ENCODE data around the gene MAGOHB.
"Not testable (repeated sequence)": the region's sequence is repeated elsewhere in the genome, so short reads cannot be mapped to it uniquely, and the experiment has no call there.

The MAGOHB gene

DNA sequence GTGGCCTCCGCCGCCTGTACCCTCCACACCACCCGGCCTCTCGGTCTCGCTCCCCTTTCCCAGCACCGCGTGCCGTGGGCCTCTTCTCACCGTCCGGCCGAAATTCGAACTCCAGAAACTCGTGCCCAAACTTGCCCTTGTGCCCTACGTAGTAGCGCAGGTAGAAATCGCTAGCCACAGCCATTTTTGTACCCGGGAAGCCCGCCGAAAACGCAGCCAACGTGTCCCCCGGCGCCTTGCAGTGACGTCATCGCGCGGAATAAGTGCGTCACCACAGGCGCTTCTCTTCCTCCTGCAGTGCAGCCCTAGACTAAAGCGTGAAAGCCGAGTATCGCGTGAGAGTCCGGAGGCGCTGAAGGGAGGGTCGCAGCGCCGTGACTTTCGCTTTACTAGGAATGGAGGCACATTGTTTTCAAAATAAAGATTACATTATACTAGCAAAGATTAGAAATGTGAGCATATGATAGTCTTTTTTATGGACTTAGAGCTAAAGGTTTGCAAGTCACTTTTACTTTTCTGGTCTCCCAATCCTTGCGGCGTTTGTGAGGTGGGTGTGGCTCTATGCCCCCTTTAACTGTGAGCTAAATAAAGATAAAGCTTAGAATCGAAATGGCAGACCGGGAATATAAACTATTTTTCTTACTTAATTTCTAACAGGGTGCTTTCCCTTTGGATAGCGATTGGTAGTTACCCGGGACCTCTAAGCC lies at the start of gene MAGOHB:
MAGOHB (minus strand) TSS at position 261 of the 707 bp plus-strand sequence; CDS start at position 184, 77 bp downstream.
- peak; percentile 94 for DNase-seq (ENCODE audit: low spot score)

DNA sequence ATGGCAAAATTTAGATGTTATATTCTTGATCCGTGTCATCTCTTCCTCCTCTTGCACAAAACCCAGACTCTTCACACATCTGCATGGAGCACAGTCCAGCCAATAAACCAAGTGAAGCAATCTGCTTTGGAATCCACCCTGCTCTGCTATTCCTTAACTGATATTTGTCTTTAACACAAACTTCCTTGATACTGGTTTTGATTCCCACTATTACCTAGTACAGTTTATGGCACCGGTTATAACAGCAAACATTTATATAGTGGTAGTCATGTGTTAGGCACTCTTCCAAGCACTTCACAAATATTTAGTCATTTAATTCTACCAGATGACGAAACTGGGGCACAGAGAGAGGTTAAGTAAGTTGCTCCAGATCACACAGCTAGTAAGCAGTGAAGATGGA lies 47.9 kb upstream of the MAGOHB start:
- no peak for DNase-seq (ENCODE audit: low spot score)

DNA sequence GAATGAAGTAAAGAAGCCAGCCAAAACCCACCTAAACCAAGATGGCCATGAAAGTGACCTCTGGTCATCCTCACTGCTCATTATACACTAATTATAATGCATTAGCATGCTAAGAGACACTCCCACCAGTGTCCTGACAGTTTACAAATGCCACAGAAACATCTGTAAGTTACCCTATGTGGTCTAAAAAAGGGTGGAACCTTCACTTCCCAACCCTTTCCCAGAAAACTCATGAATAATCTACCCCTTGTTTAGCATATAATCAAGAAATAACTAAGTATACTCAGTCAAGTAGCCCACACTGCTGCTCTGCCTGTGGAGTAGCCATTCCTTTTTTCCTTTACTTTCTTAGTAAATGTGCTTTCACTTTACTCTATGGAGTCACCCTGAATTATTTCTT lies 40.6 kb upstream of the MAGOHB start:
- DNase-seq (ENCODE audit: low spot score), result no peak

DNA sequence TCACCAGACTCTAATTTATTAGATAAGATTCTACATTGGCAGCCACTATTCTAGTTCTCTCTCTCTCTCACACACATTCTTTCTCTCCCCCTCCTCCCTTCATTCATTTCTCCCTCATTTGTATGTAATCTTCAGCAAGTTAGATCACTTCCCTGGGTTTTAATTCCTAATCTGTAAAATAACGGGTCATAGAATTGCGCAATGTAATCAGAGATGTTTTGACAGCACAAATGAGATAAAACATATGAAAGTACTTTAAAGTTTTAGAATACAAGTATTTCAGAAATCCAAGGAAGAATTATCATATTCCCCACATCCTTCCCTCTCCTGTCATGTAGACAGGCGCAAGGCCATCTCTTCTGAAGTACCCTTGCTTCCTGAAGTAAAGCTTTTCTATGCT lies 38.8 kb upstream of the MAGOHB start:
- DNase-seq (ENCODE audit: low spot score), result no peak

DNA sequence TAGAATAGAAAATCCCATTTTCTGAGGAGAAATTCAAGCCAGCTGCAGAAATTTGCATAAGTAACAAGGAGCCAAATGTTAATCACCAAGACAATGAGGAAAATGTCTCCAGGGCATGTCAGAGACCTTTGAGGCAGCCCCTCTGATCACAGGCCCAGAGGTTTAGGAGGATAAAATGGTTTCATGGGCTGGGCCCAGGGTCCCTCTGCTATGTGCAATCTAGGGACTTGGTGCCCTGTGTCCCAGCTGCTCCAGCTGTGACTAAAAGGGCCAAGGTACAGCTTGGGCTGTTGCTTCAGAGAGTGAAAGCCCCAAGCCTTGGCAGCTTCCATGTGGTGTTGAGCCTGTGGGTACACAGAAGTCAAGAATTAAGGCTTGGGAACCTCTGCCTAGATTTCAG lies 33.2 kb upstream of the MAGOHB start:
- DNase-seq (ENCODE audit: low spot score), result not testable (repeated sequence)

DNA sequence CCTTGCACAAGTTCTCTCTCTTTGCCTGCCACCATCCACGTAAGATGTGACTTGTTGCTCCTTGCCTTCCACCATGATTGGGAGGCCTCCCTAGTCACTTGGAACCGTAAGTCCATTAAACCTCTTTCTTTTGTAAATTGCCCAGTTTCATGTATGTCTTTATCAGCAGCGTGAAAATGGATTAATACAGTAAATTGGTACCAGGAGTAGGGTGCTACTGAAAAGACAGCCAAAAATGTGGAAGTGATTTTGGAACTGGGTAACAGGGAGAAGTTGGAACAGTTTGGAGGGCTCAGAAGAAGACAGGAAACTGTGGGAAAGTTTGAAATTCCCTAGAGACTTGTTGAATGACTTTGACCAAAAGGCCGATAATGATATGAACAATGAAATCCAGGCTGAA lies 32.5 kb upstream of the MAGOHB start:
- no peak for DNase-seq (ENCODE audit: low spot score)

DNA sequence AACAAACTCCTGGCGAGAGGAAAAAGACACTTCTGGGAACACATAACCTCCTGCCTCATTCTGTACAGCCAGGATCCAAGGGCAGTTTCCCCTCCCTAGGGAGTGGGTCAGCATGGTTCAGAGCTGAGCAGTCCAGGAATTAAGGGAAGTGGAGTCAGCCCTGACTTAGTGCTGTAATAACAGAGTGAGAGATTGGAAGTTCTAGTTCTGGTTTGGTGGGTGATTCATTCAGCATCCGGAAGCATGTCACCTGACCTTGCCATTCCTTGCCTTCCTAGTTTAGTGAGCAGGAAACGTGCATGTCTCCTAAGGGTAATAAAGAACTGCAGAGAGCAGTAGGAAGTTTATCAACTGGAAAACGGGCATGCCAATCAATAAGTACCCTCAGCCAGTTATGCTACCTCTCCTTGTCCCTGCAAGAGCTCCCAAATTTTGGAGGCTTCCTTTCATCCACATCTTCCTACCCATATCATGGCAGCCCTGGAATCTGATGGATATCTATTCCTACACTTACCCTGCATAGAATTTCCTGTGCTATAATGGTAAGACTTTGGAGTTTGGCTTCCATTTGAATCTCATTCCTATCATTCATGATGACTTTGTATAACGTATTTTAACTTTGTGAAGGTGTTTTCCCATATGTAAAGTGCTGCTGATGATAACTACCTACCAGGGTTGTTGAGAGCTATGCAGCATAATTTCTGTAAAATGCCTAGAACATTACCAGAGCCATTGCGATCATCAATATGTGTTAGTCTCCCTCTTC lies 28.5 kb upstream of the MAGOHB start:
- no peak for DNase-seq (ENCODE audit: low spot score)

DNA sequence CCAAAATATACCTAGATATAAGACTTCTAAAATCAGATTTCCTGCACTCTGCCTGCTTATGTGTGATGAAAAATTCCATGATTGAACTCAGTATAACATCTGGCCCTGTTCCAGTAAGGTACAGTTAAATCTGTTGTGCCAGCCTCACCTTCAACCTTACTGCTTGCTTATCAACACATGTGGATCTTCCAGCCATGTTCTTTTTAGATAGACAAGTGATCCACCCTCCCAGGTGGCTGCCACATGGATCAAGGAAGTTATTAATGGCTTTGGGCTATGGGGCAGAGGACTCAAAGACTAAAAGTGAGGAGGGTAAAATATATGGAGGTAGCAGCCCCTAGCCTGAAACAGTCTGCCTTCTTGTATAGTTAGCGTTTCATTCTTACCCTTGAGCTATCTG lies 25.3 kb upstream of the MAGOHB start:
- no peak for DNase-seq (ENCODE audit: low spot score)

DNA sequence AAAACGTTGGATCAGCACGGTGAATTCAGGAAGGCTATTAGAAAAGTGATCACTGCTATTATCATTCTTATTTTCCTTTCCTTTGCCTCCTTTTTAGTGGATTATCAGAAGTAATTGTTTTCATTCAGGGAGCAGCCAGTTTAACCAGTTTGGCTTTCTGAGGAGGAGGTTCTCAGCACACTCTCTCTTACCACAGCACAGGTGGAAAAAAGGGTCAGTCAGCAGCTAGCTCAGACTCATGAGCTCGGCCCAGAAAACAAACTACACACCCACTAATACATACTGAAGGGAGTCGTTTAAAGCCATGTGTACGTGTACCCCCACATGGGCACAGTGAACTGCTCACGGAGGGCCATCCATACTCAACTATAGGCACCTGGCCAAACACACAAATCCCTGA lies 23.2 kb upstream of the MAGOHB start:
- no peak for DNase-seq (ENCODE audit: low spot score)

DNA sequence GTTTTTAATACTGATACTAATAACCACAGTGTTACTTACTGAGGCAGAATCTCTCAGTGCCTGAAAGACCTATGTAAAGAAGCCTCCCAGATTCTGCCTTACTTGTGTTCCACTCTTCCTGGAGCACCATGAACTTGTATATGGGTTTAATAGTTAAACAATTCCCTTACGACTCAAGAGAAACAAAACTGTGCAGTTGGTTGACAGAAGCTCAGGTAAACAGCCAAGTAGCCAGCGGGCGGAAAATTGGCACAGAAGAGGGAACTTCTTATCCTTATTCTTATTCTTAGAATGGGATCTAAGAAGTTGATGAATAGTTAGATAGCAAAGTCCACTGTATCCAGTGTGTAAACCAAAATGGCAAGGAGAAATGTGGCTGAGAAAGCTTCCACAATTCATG lies 22.7 kb upstream of the MAGOHB start:
- DNase-seq (ENCODE audit: low spot score), result no peak

DNA sequence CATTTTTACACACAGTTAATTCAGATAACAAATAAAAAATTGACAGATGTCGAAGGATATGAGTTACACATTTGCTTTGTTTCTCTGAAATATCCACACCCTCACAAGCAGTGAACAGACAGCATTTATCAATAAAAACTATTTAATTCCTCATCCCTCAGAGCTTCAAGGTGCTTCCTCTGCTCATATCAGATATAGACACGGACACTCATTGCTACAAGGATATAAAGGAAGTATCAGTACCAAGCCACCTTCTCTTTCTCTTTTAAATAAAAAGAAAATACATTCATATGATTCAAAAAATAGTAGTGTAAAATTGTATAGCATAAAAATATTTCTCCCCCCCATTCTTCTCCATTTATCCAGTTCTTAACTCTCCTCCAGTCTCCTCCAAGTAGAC lies 21.9 kb upstream of the MAGOHB start:
- DNase-seq (ENCODE audit: low spot score), result no peak

DNA sequence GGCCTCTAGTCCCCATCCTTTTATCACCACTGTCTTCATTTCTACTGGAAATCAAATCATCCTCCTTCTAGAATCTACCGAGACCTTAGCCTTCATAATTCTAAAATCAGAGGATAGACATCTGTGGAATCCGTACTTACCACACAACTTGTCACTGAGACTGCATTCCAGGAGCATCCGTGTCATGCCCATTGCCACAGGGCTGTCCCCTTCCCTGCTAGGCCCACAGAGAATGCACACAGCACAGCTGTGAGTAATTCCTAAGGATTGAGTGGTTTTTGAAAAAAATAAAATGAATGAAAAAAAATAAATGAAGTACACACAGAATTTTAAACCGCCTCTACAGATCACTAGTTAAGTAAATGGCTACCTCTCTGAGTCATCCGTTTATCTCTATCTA lies 21.0 kb upstream of the MAGOHB start:
- no peak for DNase-seq (ENCODE audit: low spot score)

DNA sequence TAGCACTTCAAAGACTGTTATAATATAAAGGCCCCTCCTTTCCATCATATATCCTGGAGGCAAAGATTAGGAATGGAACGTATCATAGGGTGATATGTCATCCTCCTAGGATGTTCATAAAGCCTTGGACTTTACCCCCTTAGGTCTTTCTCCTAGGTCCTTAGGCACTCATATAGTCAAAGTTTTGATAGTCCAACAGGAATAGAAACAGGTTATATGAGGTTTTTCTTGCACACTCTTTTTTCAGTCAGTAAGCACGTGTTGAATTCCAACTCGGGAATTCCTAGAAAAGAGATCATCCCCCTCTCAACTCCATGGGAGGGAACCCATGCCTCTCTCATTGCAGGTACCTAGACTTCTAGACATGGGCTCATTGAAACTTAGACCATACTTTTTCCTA lies 20.1 kb upstream of the MAGOHB start:
- DNase-seq (ENCODE audit: low spot score), result no peak

DNA sequence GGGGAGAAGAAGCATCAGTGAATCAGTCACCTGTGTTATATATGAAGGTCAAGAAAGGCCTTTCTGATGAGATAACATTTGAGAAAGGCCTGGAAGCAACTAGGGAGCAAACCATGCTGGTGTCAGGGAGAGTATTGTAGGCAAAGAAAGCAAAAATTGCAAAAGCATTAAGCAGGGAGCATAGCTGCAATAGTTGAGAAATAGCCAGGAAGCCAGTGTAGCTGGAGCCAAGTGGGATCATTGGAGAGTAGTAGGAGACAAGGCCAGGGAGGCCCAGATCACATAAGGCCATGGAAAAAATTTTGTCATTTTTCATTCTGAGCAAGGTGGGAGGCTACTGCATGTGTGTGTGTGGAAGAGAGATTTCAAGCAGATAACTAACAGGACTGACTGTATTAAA lies 18.8 kb upstream of the MAGOHB start:
- DNase-seq (ENCODE audit: low spot score), result no peak

DNA sequence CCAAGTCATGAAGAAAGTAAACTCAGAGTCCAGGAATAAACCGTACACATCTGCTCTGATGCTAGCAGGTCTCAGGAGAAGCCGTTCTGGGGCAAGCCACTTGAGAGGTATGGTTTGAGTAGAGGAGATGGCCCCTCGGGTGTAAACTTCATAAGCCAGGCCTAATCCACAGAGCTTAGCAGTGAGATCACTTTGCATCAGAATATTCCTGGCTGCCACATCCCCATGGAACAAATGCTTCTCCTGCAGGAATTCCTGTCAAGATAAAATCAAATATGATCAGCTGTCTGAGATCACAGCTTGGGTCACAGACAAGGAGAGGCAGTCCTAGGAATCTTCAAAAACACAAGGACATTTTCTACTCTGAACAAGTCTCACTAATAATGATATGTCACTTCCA lies 11.2 kb upstream of the MAGOHB start:
- no peak for DNase-seq (ENCODE audit: low spot score)

DNA sequence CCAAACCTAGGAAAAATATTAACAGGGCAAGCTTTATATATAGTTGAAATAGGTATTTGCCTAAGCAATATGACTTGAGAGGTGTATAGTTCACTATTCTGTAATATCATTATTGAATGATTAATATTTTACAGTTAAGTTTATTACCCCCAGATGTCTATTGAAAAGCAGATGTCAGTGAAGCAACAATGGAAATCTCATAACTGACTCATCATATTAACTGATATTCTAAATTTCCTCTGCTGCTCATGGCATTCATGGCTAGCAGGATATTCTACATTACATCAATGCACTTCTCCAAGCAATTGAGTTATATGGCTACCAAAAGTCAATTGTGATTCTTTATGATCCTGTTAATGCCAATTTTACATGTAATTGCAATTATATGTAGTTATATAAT lies 9.7 kb upstream of the MAGOHB start:
- no peak for DNase-seq (ENCODE audit: low spot score)

DNA sequence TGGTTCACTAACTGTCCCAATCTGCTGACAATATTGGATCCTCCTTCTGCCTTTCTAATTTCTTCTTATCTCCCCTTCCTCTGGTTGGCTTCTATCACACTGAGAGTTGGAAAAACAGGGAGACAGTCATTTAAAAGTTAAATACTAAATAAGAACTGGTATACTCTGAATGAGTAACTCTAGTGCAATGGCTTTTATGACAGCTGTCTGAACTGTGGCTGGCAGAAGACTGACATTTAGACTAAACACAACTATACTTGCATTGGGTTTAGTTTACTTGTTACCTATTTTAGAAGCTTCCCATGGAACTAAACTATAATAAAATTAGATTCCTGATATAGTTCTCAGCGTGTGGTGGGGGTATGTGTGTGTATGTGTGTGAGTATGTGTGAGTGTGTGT lies 7.9 kb upstream of the MAGOHB start:
- DNase-seq (ENCODE audit: low spot score), result no peak

DNA sequence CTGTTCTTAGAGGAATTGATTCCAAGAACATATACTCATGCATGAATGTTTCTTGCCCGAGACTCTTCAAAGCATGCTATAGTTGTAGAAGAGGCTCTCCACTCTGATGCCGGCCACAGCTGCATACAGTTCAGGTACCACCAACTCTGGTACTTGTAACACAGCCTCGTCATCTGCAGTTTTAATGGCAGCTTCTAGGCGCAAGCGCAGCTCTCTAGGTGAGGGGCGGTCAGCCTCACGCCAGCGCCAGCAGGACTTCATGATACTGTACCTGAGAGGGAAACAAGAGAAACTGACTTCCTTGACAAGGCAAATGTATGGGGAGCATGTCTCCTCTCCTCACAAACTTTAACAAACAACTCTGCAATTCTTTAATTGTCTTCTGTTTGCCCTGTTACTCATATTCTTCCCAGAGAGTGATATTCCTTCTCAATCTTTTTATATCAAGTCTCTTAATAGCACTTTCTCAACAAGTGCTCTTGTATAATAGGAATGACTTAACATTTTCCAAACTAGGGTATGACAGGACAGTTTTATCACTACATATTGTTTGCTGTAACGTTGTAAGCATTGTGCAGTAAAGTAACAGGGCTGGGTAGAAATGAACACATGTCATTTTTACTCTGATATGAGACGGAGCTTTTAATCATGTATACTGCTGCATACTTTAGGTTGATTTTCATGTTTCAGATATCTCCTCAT lies 6.8 kb upstream of the MAGOHB start:
- no peak for DNase-seq (ENCODE audit: low spot score)

DNA sequence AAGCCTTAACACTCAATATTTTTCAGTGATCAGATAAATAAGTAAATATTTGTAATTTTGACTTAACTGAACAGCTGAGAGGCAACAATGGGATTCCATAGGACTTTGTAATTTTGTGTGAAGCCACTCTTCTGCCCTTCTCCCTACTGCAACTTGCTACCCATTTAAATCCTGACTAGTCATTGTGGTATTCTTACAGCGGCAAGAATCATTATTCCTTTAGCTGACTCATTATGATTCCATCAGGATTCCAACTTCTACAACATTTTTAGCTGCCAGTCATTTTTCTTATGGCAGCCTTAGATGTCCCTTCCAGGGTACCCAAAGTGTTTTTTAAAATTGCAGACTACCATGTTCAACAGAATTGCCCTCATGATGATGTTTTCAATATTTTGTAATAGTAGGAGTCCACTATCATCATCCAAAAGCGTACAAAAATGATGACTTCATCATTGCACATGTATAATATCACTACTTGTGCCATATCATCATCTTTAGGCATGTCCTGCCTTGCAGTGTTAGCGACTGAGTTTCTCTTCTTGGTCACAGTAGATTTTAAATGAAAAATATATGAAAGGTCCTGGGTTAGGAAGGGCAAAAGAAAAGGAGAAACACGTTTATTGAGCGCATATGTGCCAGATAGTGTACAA lies 5.1 kb upstream of the MAGOHB start:
- no peak for DNase-seq (ENCODE audit: low spot score)

DNA sequence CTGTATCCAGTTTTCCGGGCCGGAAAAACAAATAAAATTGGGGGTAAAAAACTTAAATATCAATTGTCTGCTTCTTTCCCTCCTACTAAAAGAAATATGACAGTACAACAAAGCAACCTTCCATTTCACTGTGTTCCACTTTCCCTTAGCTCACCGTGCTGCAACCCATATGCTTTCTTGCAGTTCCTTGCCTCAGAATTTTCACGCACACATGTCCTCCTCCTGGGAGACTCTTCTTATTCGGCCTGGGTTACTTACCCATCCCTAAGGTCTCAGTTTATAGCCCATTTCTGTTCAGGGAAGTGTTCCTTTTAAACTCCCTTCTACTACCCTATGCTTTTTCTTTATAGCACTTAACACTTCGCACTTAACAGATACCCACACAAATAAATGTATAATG lies 4.5 kb upstream of the MAGOHB start:
- no peak for DNase-seq (ENCODE audit: low spot score)

DNA sequence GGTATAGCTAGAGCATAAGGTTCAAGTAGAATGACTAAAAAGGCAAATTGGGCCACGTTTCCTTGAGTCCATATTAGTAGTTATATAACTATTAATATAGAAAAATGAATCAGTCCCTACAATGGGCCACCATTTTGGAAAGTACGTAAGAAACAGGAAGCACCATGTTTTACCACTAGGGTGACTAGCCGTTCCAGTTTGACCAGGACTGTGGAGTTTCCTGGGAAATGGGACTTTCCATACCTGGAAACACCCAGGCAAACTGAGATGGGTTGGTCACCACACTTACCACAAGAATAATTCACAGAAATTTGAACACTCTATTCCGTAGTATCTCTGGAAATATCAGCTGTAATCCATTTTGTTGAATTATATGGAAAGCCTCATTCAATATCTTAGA lies 2.1 kb upstream of the MAGOHB start:
- no peak for DNase-seq (ENCODE audit: low spot score)

DNA sequence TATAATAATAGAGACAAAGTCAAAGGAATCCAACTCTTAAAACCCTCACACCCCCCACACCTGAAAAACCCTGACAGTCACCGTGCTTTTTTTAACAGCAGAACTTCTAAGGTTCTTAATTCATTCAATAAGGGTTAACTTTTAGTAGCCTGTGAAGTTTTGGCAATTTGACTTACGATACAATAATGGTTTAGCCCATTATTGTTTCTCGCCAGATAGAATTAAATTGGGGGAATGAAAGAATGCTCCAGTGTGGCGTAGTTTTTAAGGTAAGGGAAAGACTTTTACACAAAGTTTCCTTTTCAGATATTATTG lies 604 bp upstream of the MAGOHB start:
- DNase-seq (ENCODE audit: low spot score), result no peak

DNA sequence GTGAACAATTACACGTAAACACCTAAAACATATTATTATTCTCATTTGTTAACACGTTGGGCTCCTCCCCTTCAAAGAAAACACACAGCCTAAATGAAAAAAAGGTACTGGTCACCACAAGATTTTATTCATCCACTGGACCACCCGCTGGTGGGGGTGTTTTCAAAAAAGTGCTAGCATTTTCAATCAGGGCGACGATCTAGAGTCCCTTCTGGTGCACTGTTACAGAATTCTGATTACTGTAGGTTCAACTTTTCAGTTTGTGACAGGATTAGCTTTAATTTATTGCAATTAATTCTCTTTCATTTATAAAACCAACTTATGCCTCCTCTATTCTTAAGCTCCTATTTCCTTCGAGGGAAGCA lies 443 bp downstream of the MAGOHB start:
- no peak for DNase-seq (ENCODE audit: low spot score)
